GM23338 (cell line): ENCODE data around the gene LIMA1. TPM values are rescaled to one million over a fixed set of nuclear protein-coding genes. Genes with fewer than 3 reads are reported as not detected.
"Not testable (repeated sequence)": the region's sequence is repeated elsewhere in the genome, so short reads cannot be mapped to it uniquely, and the experiment has no call there.

Source experiments
- ATAC-seq: fragments of 200-7000 bp; cut with Tn5 transposase; 3 replicates; pipeline ENCODE4 v1.9.1; 2020
- DNase-seq: peaks from one replicate; pipeline ENCODE4 v3.0.0-alpha.2; 2015; ENCODE audit warnings: low spot score
- H2AFZ ChIP-seq: fragments of 200-600 bp; sonication (generic); 2 replicates; pipeline ENCODE4 v1.8.0; 2016; ENCODE audit warnings: antibody characterized with exemption, mild to moderate bottlenecking, moderate library complexity
- H3F3A ChIP-seq: fragments of 200-600 bp; sonication (generic); replicated peaks from 2 replicates; pipeline ENCODE4 v1.8.0; 2017; ENCODE audit warnings: antibody characterized with exemption, mixed run types, low read depth
- H3K27ac ChIP-seq: fragments of 200-600 bp; sonication (generic); 2 replicates; pipeline ENCODE4 v1.6.1; 2016; ENCODE audit warnings: low read depth
- H3K27me3 ChIP-seq: fragments of 200-600 bp; sonication (generic); 2 replicates; pipeline ENCODE4 v1.8.0; 2016; ENCODE audit warnings: mild to moderate bottlenecking, mixed run types, moderate library complexity; ENCODE audit not compliant: insufficient read depth
- H3K36me3 ChIP-seq: fragments of 200-600 bp; sonication (generic); 2 replicates; pipeline ENCODE4 v1.8.0; 2016; ENCODE audit warnings: mild to moderate bottlenecking; ENCODE audit not compliant: insufficient read depth
- H3K4me1 ChIP-seq: fragments of 200-600 bp; sonication (generic); 2 replicates; pipeline ENCODE4 v1.8.0; 2016; ENCODE audit warnings: mild to moderate bottlenecking, moderate library complexity; ENCODE audit not compliant: insufficient read depth
- H3K4me2 ChIP-seq: fragments of 200-600 bp; sonication (generic); 2 replicates; pipeline ENCODE4 v1.7.1; 2017; ENCODE audit warnings: mixed run types
- H3K4me3 ChIP-seq: fragments of 200-600 bp; sonication (generic); 2 replicates; pipeline ENCODE4 v1.6.1; 2016; ENCODE audit warnings: mixed run types
- H3K79me2 ChIP-seq: fragments of 200-600 bp; sonication (generic); replicated peaks from 2 replicates; pipeline ENCODE4 v1.8.0; 2017; ENCODE audit warnings: mild to moderate bottlenecking; ENCODE audit not compliant: insufficient read depth
- H3K9me2 ChIP-seq: fragments of 200-600 bp; sonication (generic); 2 replicates; pipeline ENCODE4 v1.8.0; 2017; ENCODE audit not compliant: insufficient read depth
- H4K20me1 ChIP-seq: fragments of 200-600 bp; sonication (generic); replicated peaks from 2 replicates; pipeline ENCODE4 v1.8.0; 2017; ENCODE audit warnings: mild to moderate bottlenecking; ENCODE audit not compliant: insufficient read depth
- H3K27ac Mint-ChIP-seq: 2 replicates; pipeline ENCODE4 v1.8.0; 2020; ENCODE audit warnings: inconsistent platforms, mild to moderate bottlenecking, moderate library complexity, mixed read lengths
- H3K27me3 Mint-ChIP-seq: 3 replicates; pipeline ENCODE4 v1.8.0; 2022; ENCODE audit warnings: low read depth, mild to moderate bottlenecking, moderate library complexity, mixed read lengths, inconsistent platforms; ENCODE audit not compliant: insufficient read depth, poor library complexity
- H3K36me3 Mint-ChIP-seq: 3 replicates; pipeline ENCODE4 v1.8.0; 2021; ENCODE audit warnings: low read depth, mild to moderate bottlenecking, inconsistent platforms, moderate library complexity, mixed read lengths
- H3K4me1 Mint-ChIP-seq: 3 replicates; pipeline ENCODE4 v1.8.0; 2020; ENCODE audit warnings: mild to moderate bottlenecking, inconsistent platforms, mixed read lengths
- H3K4me3 Mint-ChIP-seq: 3 replicates; pipeline ENCODE4 v1.8.0; 2021; ENCODE audit warnings: moderate library complexity, mild to moderate bottlenecking, inconsistent platforms, mixed read lengths
- H3K9me3 Mint-ChIP-seq: 3 replicates; pipeline ENCODE4 v1.8.0; 2020; ENCODE audit warnings: moderate library complexity, mild to moderate bottlenecking, inconsistent platforms, mixed read lengths
- CREB1 ChIP-seq: fragments of 250-450 bp; sonication (Bioruptor Pico); IDR thresholded peaks from 2 replicates; pipeline ENCODE4 v1.5.0; 2020; ENCODE audit warnings: low read depth, mild to moderate bottlenecking, moderate library complexity
- ETS1 ChIP-seq: IDR thresholded peaks from 2 replicates; pipeline ENCODE4 v1.6.1; 2016; ENCODE audit warnings: antibody characterized with exemption
- EZH2 ChIP-seq: fragments of 200-600 bp; sonication (generic); IDR thresholded peaks from one replicate; pipeline ENCODE4 v1.8.0; 2017; ENCODE audit warnings: antibody characterized with exemption, mild to moderate bottlenecking, low read depth; ENCODE audit not compliant: unreplicated experiment
- EZH2phosphoT487 ChIP-seq: fragments of 200-600 bp; sonication (generic); IDR thresholded peaks from one replicate; pipeline ENCODE4 v1.8.1; 2018; ENCODE audit warnings: antibody characterized with exemption; ENCODE audit not compliant: unreplicated experiment
- NANOG ChIP-seq: IDR thresholded peaks from 2 replicates; pipeline ENCODE4 v1.6.1; 2016; ENCODE audit warnings: antibody characterized with exemption, borderline replicate concordance
- ZNF114 ChIP-seq: fragments of 250-450 bp; sonication (Bioruptor Pico); IDR thresholded peaks from 2 replicates; pipeline ENCODE4 v1.5.0; 2020; ENCODE audit warnings: mild to moderate bottlenecking, moderate library complexity
- polyA plus RNA-seq: library from polyadenylated mRNA; unstranded; fragments of >200 nt; fragmentation: Nextera tagmentation; extraction: Ambion mirVana; gene quantifications from 2 replicates; pipeline ENCODE4 v1.2.1, GENCODE V29; 2016
- total RNA-seq: library from RNA; depleted of rRNA; stranded (reverse); fragments of >200 nt; shearing (Covaris generic); gene quantifications from 2 replicates; pipeline ENCODE4 v1.2.3, GENCODE V29; 2014
- TF ChIP-seq, protein P1 (sequence below): IDR thresholded peaks from one replicate; pipeline ENCODE4 v1.6.1; 2018; ENCODE audit warnings: antibody characterized with exemption; ENCODE audit not compliant: unreplicated experiment
- TF ChIP-seq, protein P2 (sequence below): fragments of 250-450 bp; sonication (Bioruptor Pico); IDR thresholded peaks from 2 replicates; pipeline ENCODE4 v1.5.0; 2020; ENCODE audit warnings: mild to moderate bottlenecking, moderate library complexity

Gene LIMA1
- total and polyA plus RNA-seq, 2 experiments from 2014 or later = 27.7 to 29.6 TPM

DNA sequence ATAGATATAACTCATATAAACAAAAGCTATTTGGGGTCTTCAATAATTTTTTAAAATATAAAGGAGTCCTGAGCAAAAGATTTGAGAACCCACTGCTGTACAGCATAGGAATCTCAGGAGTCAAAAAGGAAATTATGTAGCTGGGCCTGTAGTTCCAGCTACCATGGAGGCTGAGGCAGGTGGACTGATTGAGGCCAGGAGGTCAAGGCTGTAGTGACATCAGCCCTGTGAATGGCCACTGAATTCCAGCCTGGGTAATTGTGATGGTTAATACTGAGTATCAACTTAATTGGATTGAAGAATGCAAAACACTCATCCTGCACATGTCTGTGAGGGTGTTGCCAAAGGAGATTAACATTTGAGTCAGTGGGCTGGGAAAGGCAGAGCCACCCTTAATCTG, 126.7 kb downstream of the LIMA1 start:
- ATAC-seq = no peak
- Histone ChIP-seq H3K9me2 (no peaks in the 10 kb centered on the region), H3K27me3 (no peaks in the 10 kb centered on the region), H2AFZ (no peak overlapping the region), H3K4me1 (no peaks in the 10 kb centered on the region), H3K79me2 (peaks cover 91% of the 10 kb centered on the region), H3K4me2 (no peak overlapping the region), H3F3A (peaks cover 4% of the 10 kb centered on the region; the same call in 1 of the 2 replicates), H3K4me3 (no peak overlapping the region), H4K20me1 (peaks cover 42% of the 10 kb centered on the region), H3K36me3 (no peaks in the 10 kb centered on the region), H3K27ac (no peak overlapping the region)
- no peak for DNase-seq
- H3K27ac Mint-ChIP-seq = no peak overlapping the region
- TF ChIP-seq NANOG = no peak
- TF ChIP-seq, protein P1, sequence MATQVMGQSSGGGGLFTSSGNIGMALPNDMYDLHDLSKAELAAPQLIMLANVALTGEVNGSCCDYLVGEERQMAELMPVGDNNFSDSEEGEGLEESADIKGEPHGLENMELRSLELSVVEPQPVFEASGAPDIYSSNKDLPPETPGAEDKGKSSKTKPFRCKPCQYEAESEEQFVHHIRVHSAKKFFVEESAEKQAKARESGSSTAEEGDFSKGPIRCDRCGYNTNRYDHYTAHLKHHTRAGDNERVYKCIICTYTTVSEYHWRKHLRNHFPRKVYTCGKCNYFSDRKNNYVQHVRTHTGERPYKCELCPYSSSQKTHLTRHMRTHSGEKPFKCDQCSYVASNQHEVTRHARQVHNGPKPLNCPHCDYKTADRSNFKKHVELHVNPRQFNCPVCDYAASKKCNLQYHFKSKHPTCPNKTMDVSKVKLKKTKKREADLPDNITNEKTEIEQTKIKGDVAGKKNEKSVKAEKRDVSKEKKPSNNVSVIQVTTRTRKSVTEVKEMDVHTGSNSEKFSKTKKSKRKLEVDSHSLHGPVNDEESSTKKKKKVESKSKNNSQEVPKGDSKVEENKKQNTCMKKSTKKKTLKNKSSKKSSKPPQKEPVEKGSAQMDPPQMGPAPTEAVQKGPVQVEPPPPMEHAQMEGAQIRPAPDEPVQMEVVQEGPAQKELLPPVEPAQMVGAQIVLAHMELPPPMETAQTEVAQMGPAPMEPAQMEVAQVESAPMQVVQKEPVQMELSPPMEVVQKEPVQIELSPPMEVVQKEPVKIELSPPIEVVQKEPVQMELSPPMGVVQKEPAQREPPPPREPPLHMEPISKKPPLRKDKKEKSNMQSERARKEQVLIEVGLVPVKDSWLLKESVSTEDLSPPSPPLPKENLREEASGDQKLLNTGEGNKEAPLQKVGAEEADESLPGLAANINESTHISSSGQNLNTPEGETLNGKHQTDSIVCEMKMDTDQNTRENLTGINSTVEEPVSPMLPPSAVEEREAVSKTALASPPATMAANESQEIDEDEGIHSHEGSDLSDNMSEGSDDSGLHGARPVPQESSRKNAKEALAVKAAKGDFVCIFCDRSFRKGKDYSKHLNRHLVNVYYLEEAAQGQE = no peak
- no peak for TF ChIP-seq EZH2
- no peak for TF ChIP-seq CREB1 (CRISPR knock-in tag)
- TF ChIP-seq, protein P2, sequence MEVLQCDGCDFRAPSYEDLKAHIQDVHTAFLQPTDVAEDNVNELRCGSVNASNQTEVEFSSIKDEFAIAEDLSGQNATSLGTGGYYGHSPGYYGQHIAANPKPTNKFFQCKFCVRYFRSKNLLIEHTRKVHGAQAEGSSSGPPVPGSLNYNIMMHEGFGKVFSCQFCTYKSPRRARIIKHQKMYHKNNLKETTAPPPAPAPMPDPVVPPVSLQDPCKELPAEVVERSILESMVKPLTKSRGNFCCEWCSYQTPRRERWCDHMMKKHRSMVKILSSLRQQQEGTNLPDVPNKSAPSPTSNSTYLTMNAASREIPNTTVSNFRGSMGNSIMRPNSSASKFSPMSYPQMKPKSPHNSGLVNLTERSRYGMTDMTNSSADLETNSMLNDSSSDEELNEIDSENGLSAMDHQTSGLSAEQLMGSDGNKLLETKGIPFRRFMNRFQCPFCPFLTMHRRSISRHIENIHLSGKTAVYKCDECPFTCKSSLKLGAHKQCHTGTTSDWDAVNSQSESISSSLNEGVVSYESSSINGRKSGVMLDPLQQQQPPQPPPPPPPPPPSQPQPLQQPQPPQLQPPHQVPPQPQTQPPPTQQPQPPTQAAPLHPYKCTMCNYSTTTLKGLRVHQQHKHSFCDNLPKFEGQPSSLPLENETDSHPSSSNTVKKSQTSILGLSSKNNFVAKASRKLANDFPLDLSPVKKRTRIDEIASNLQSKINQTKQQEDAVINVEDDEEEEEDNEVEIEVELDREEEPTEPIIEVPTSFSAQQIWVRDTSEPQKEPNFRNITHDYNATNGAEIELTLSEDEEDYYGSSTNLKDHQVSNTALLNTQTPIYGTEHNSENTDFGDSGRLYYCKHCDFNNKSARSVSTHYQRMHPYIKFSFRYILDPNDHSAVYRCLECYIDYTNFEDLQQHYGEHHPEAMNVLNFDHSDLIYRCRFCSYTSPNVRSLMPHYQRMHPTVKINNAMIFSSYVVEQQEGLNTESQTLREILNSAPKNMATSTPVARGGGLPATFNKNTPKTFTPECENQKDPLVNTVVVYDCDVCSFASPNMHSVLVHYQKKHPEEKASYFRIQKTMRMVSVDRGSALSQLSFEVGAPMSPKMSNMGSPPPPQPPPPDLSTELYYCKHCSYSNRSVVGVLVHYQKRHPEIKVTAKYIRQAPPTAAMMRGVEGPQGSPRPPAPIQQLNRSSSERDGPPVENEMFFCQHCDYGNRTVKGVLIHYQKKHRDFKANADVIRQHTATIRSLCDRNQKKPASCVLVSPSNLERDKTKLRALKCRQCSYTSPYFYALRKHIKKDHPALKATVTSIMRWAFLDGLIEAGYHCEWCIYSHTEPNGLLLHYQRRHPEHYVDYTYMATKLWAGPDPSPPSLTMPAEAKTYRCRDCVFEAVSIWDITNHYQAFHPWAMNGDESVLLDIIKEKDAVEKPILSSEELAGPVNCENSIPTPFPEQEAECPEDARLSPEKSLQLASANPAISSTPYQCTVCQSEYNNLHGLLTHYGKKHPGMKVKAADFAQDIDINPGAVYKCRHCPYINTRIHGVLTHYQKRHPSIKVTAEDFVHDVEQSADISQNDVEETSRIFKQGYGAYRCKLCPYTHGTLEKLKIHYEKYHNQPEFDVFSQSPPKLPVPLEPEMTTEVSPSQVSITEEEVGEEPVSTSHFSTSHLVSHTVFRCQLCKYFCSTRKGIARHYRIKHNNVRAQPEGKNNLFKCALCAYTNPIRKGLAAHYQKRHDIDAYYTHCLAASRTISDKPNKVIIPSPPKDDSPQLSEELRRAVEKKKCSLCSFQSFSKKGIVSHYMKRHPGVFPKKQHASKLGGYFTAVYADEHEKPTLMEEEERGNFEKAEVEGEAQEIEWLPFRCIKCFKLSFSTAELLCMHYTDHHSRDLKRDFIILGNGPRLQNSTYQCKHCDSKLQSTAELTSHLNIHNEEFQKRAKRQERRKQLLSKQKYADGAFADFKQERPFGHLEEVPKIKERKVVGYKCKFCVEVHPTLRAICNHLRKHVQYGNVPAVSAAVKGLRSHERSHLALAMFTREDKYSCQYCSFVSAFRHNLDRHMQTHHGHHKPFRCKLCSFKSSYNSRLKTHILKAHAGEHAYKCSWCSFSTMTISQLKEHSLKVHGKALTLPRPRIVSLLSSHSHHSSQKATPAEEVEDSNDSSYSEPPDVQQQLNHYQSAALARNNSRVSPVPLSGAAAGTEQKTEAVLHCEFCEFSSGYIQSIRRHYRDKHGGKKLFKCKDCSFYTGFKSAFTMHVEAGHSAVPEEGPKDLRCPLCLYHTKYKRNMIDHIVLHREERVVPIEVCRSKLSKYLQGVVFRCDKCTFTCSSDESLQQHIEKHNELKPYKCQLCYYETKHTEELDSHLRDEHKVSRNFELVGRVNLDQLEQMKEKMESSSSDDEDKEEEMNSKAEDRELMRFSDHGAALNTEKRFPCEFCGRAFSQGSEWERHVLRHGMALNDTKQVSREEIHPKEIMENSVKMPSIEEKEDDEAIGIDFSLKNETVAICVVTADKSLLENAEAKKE (CRISPR knock-in tag) = no peak
- no peak for TF ChIP-seq ETS1
- TF ChIP-seq ZNF114 (CRISPR knock-in tag) = no peak
- TF ChIP-seq EZH2phosphoT487 = no peak
- peaks cover 21% of the 10 kb centered on the region; the same call in 2 of the 3 replicates for H3K36me3 Mint-ChIP-seq
- H3K4me1 Mint-ChIP-seq = no peaks in the 10 kb centered on the region
- no peaks in the 10 kb centered on the region for H3K9me3 Mint-ChIP-seq
- no peak overlapping the region for H3K4me3 Mint-ChIP-seq
- H3K27me3 Mint-ChIP-seq = no peaks in the 10 kb centered on the region

GRCh38 chr12:50154947-50155346, 128.4 kb downstream of the LIMA1 start:
- H3K36me3 ChIP-seq = not testable (repeated sequence)

More at GRCh38 chr12:50154947-50155346, 128.4 kb downstream of the LIMA1 start:
- H2AFZ ChIP-seq, H3K27me3 Mint-ChIP-seq, H3K4me2 ChIP-seq, H3K27ac ChIP-seq, H3K4me1 Mint-ChIP-seq, DNase-seq, H3F3A ChIP-seq, H3K4me1 ChIP-seq, H3K9me3 Mint-ChIP-seq, ATAC-seq, H3K4me3 Mint-ChIP-seq, H3K27me3 ChIP-seq, H3K4me3 ChIP-seq, H3K9me2 ChIP-seq, H3K27ac Mint-ChIP-seq: not testable (repeated sequence)
- Histone ChIP-seq H4K20me1 (peaks cover 35% of the 10 kb centered on the region), H3K79me2 (peaks cover 91% of the 10 kb centered on the region)
- peaks cover 21% of the 10 kb centered on the region; the same call in 2 of the 3 replicates for H3K36me3 Mint-ChIP-seq
